Measurements from ENCODE around the gene KCND3. TPM values are rescaled to one million over a fixed set of nuclear protein-coding genes. Genes with fewer than 3 reads are reported as not detected.
A peak's percentile ranks its signal among the peaks of the same experiment; 100 is the strongest.
"Not testable (repeated sequence)": the region's sequence is repeated elsewhere in the genome, so short reads cannot be mapped to it uniquely, and the experiment has no call there.

Gene KCND3
- polyA plus RNA-seq, 3 donors, result not detected

GRCh38 chr1:111742938-111743549 is 246.4 kb downstream of the KCND3 start:
- H3K27ac ChIP-seq (ENCODE audit: low read depth in 1 of 2, low read length in 2 of 2), result no peak overlapping the region
- intact Hi-C loops (cut with micrococcal nuclease), result loop anchor here in 1 of 2 donors (10.0 kb wide), 1 partner anchor 258 kb away; no protein-coding TSS in a partner anchor

GRCh38 chr1:111742292-111742691 is 247.2 kb downstream of the KCND3 start:
- Mint-ChIP-seq H3K27me3 (ENCODE audit: low read depth in 3 of 3) (peaks cover 48 to 63% (median 50%) of the 10 kb centered on the region in 3 donors), H3K4me1 (peaks cover 27% of the 10 kb centered on the region), H3K9me3 (peaks cover 0 to 17% (median 6%) of the 10 kb centered on the region in 7 donors), H3K36me3 (peaks cover 7 to 16% of the 10 kb centered on the region in 2 donors), H3K4me3 (peak overlapping the region in 1 of 2 donors; percentile 92), H3K27ac (peak overlapping the region in 1 of 7 donors; percentile 63)
- H3K4me3 ChIP-seq (replicated peaks in 1 of 3; ENCODE audit: low read depth in 2 of 3, low read length in 3 of 3); H3K4me2 ChIP-seq (replicated peaks; ENCODE audit: extremely low read depth, low read length, poor library complexity, severe bottlenecking); H3K27ac ChIP-seq (ENCODE audit: low read depth in 1 of 2, low read length in 2 of 2); H4K20me1 ChIP-seq (ENCODE audit: insufficient read depth, low read length); H3K36me3 ChIP-seq (replicated peaks in 1 of 2; ENCODE audit: control insufficient read depth in 1 of 2, insufficient read depth in 2 of 2, low read length in 2 of 2); H2AFZ ChIP-seq (ENCODE audit: insufficient read depth, low read depth, low read length, poor library complexity, severe bottlenecking); H3K9me3 ChIP-seq (replicated peaks in 1 of 2; ENCODE audit: control insufficient read depth in 1 of 2, insufficient read depth in 1 of 2, low read length in 2 of 2); DNase-seq; H3K79me2 ChIP-seq (ENCODE audit: insufficient read depth, low read length); H3K9ac ChIP-seq (ENCODE audit: insufficient read depth, low read length, poor library complexity, severe bottlenecking): not testable (repeated sequence)
- H3K27me3 ChIP-seq (ENCODE audit: control insufficient read depth in 2 of 2, insufficient read depth in 2 of 2, low read length in 2 of 2), result peaks cover 22 to 49% of the 10 kb centered on the region in 2 donors
- intact Hi-C loops (cut with micrococcal nuclease), result loop anchor here in 1 of 2 donors (10.0 kb wide), 1 partner anchor 257 kb away; no protein-coding TSS in a partner anchor
- 100% methylated on average over 4 of the region's 14 CpGs for WGBS (ENCODE audit: insufficient coverage)
- H3K4me1 ChIP-seq (ENCODE audit: control insufficient read depth in 1 of 2, insufficient read depth in 2 of 2, low read length in 2 of 2), result peaks cover 30 to 34% of the 10 kb centered on the region in 2 donors

More at GRCh38 chr1:111742938-111743549, 246.4 kb downstream of the KCND3 start:
- H3K9me3 Mint-ChIP-seq, result peaks cover 2 to 17% (median 6%) of the 10 kb centered on the region in 7 donors
- peak overlapping the region in 2 of 7 donors; percentile 48 to 61 for H3K27ac Mint-ChIP-seq
- H3K27me3 Mint-ChIP-seq (ENCODE audit: low read depth in 3 of 3), result peaks cover 40 to 55% (median 43%) of the 10 kb centered on the region in 3 donors
- H3K9ac ChIP-seq (ENCODE audit: insufficient read depth, low read length, poor library complexity, severe bottlenecking), result no peak overlapping the region
- H3K4me2 ChIP-seq (replicated peaks; ENCODE audit: extremely low read depth, low read length, poor library complexity, severe bottlenecking), result no peak overlapping the region
- H3K36me3 Mint-ChIP-seq, result peaks cover 7 to 9% of the 10 kb centered on the region in 2 donors
- TF ChIP-seq CTCF (IDR thresholded peaks at IDR 0.05), result no peak
- 94% methylated on average over 2 of the region's 5 CpGs for WGBS (ENCODE audit: insufficient coverage)
- H2AFZ ChIP-seq (ENCODE audit: insufficient read depth, low read depth, low read length, poor library complexity, severe bottlenecking), result no peak overlapping the region
- H3K4me3 Mint-ChIP-seq, result peak overlapping the region in 1 of 2 donors; percentile 40
- peaks cover 22% of the 10 kb centered on the region for H3K4me1 Mint-ChIP-seq
- DNase-seq, result no peak
- peaks cover 0 to 4% of the 10 kb centered on the region in 2 donors for H3K9me3 ChIP-seq (replicated peaks in 1 of 2; ENCODE audit: control insufficient read depth in 1 of 2, insufficient read depth in 1 of 2, low read length in 2 of 2)
- H3K4me1 ChIP-seq (ENCODE audit: control insufficient read depth in 1 of 2, insufficient read depth in 2 of 2, low read length in 2 of 2), result peaks cover 23 to 27% of the 10 kb centered on the region in 2 donors
- no peaks in the 10 kb centered on the region for H3K79me2 ChIP-seq (ENCODE audit: insufficient read depth, low read length)
- H4K20me1 ChIP-seq (ENCODE audit: insufficient read depth, low read length), result no peaks in the 10 kb centered on the region
- H3K36me3 ChIP-seq (replicated peaks in 1 of 2; ENCODE audit: control insufficient read depth in 1 of 2, insufficient read depth in 2 of 2, low read length in 2 of 2), result no peaks in the 10 kb centered on the region
- H3K4me3 ChIP-seq (replicated peaks in 1 of 3; ENCODE audit: low read depth in 2 of 3, low read length in 3 of 3), result no peak overlapping the region
- H3K27me3 ChIP-seq (ENCODE audit: control insufficient read depth in 2 of 2, insufficient read depth in 2 of 2, low read length in 2 of 2), result peaks cover 20 to 42% of the 10 kb centered on the region in 2 donors

Measured in CD14-positive monocyte (primary cell).